Measurements from ENCODE around the gene MVB12B. TPM values are rescaled to one million over a fixed set of nuclear protein-coding genes. Genes with fewer than 3 reads are reported as not detected.

The MVB12B gene
- total RNA-seq, 1 donor from 2014 or later: 16.5 TPM

GRCh38 chr9:126464694-126465441 lies 138.2 kb downstream of the MVB12B start:
- H3K4me1 ChIP-seq: peaks cover 5% of the 10 kb centered on the region
- no peak for TF ChIP-seq CTCF (IDR thresholded peaks at IDR 0.05)
- TF ChIP-seq POLR2AphosphoS5 (IDR thresholded peaks at IDR 0.05; ENCODE audit: insufficient read depth in 1 of 2, low read depth in 1 of 2): no peak
- TF ChIP-seq POLR2A (IDR thresholded peaks at IDR 0.05): no peak
- no peak overlapping the region for H3K4me3 ChIP-seq
- intact Hi-C loops (cut with DNase I): no loop called here
- no peak for DNase-seq (ENCODE audit: extremely low spot score in 2 of 2)
- no peaks in the 10 kb centered on the region for H3K9me3 ChIP-seq
- no peaks in the 10 kb centered on the region for H3K27me3 ChIP-seq
- no peaks in the 10 kb centered on the region for H3K36me3 ChIP-seq
- H3K27ac ChIP-seq: no peak overlapping the region

- Histone ChIP-seq H3K36me3 (no peaks in the 10 kb centered on the region), H3K27ac (no peak overlapping the region), H3K4me1 (peaks cover 9% of the 10 kb centered on the region), H3K4me3 (no peak overlapping the region), H3K9me3 (no peaks in the 10 kb centered on the region), H3K27me3 (no peaks in the 10 kb centered on the region)
- DNase-seq (ENCODE audit: extremely low spot score in 2 of 2): no peak
- intact Hi-C loops (cut with DNase I): no loop called here
- no peak for TF ChIP-seq POLR2AphosphoS5 (IDR thresholded peaks at IDR 0.05; ENCODE audit: insufficient read depth in 1 of 2, low read depth in 1 of 2)
- TF ChIP-seq POLR2A (IDR thresholded peaks at IDR 0.05): no peak
- TF ChIP-seq CTCF (IDR thresholded peaks at IDR 0.05): no peak
Measured at GRCh38 chr9:126465977-126466376, 139.3 kb downstream of the MVB12B start.

- no peak overlapping the region for H3K27ac ChIP-seq
- H3K4me3 ChIP-seq: no peak overlapping the region
- intact Hi-C loops (cut with DNase I): no loop called here
- DNase-seq (ENCODE audit: extremely low spot score in 2 of 2): no peak
- no peaks in the 10 kb centered on the region for H3K36me3 ChIP-seq
- H3K4me1 ChIP-seq: peaks cover 9% of the 10 kb centered on the region
- TF ChIP-seq POLR2AphosphoS5 (IDR thresholded peaks at IDR 0.05; ENCODE audit: insufficient read depth in 1 of 2, low read depth in 1 of 2) (no peak), POLR2A (IDR thresholded peaks at IDR 0.05) (no peak), CTCF (IDR thresholded peaks at IDR 0.05) (no peak)
- H3K9me3 ChIP-seq: no peaks in the 10 kb centered on the region
- no peaks in the 10 kb centered on the region for H3K27me3 ChIP-seq
Measured at GRCh38 chr9:126468141-126468825, 141.7 kb downstream of the MVB12B start.

GRCh38 chr9:126470241-126470993 lies 143.8 kb downstream of the MVB12B start:
- peak overlapping the region; percentile 47 for H3K27ac ChIP-seq
- H3K9me3 ChIP-seq: no peaks in the 10 kb centered on the region
- no peaks in the 10 kb centered on the region for H3K36me3 ChIP-seq
- H3K4me3 ChIP-seq: no peak overlapping the region
- no peaks in the 10 kb centered on the region for H3K27me3 ChIP-seq
- TF ChIP-seq POLR2A (IDR thresholded peaks at IDR 0.05) (no peak), POLR2AphosphoS5 (IDR thresholded peaks at IDR 0.05; ENCODE audit: insufficient read depth in 1 of 2, low read depth in 1 of 2) (no peak), CTCF (IDR thresholded peaks at IDR 0.05) (no peak)
- peaks cover 9% of the 10 kb centered on the region for H3K4me1 ChIP-seq
- DNase-seq (ENCODE audit: extremely low spot score in 2 of 2): no peak
- intact Hi-C loops (cut with DNase I): no loop called here

Data from vagina (tissue), 2 donors.